ENCODE results near the gene PLEKHM1.
"Not testable (repeated sequence)": the region's sequence is repeated elsewhere in the genome, so short reads cannot be mapped to it uniquely, and the experiment has no call there.

Gene PLEKHM1

DNA sequence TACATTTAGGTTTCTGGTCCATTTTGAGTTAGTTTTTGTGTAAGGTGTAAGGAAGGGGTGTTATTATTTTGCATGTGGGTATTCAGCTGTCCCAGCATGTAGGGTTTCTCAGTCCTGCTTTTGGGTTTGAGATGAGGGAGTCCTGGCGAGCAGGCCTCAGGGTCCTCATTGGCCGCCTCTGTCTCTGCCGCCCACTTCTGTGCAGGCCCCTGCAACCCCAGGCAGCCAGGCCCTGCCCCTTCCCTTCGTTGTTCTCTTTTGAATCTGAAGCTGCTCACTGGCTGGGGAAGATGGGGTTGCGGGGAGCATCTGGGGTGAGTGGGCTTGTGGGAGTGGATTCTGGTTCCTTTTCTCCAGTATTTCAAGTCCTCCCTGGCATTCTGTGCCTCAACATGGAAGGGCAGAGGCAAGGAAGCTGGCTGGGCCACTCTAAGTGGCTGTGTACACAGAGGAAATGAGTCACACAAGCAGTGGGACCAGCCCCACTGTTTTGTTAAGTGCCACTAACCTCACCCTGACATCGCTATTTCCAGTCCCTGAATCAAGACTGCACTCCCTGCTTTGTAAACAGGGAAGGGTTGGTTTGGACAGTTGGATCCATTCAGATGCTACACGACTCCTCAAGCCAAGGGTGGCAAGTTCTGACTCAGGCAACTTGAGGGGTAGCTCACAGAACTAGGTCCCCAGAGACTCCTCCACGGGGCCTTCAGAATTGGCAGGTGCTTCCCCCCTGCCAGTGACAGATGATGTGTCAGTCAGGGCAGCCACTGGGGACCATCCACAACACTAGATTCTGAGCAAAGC is 28.8 kb downstream of the PLEKHM1 start:
- H3K4me3 ChIP-seq (ENCODE audit: low read depth, low read length), result not testable (repeated sequence)

GRCh38 chr17:45460422-45460821 is 30.1 kb downstream of the PLEKHM1 start:
- not testable (repeated sequence) for H3K4me3 ChIP-seq (ENCODE audit: low read depth, low read length)

GRCh38 chr17:45454341-45454740 is 36.2 kb downstream of the PLEKHM1 start:
- not testable (repeated sequence) for H3K4me3 ChIP-seq (ENCODE audit: low read depth, low read length)

- TF ChIP-seq CTCF (IDR thresholded peaks at IDR 0.05; ENCODE audit: borderline replicate concordance, insufficient read depth, low read depth, low read length), result 0 out of 2 replicates have a peak, but pooled peaks have one; percentile 3
- not testable (repeated sequence) for H3K4me3 ChIP-seq (ENCODE audit: low read depth, low read length)
These were observed 36.8 kb downstream of the PLEKHM1 start for GRCh38 chr17:45453731-45454130.

- H3K4me3 ChIP-seq (ENCODE audit: low read depth, low read length), result not testable (repeated sequence)
These were observed 37.3 kb downstream of the PLEKHM1 start for GRCh38 chr17:45453225-45453534.

- not testable (repeated sequence) for H3K4me3 ChIP-seq (ENCODE audit: low read depth, low read length)
These were observed 37.9 kb downstream of the PLEKHM1 start for GRCh38 chr17:45452329-45453224.

DNA sequence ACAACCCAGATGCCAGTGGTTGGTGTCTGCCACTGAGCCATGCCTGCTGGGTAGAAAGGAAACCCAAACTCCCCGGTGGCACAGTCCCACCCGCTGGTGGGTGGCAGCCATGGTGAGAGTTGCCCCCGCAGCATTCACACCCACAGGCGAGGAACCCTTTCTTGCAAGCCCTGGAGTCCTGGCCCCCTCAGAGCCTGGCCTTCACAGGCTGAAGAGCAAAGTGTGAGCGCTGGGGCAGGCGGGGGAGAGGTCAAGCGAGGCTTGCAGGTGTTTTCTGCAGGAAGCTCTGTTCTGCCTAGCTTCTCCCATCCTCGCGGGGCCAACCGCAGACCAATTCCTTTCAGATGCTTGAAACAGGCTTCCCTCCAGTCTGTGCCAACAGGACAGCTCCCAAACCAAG is 38.9 kb downstream of the PLEKHM1 start:
- H3K4me3 ChIP-seq (ENCODE audit: low read depth, low read length), result not testable (repeated sequence)

DNA sequence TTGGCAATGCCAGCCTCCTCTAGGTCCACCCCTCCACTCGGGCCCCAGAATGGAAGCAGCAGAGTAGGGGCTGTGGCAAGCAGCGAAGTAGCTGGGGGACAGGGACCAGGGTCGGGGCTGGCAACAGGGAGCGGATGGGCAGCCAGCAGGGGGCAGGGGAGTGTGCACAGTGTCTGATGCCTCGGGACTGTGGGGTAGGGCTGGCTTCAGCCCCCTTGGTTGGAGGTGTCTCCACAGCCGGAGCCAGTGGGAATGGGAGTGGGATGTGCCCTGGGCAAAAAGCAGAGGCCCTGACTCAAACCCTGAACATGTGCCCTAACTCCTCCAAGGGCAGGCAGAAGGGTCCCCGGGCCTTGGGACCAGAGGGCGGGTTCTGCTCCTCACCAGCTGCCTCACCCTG is 39.4 kb downstream of the PLEKHM1 start:
- TF ChIP-seq CTCF (IDR thresholded peaks at IDR 0.05; ENCODE audit: borderline replicate concordance, insufficient read depth, low read depth, low read length), result 0 out of 2 replicates have a peak, but pooled peaks have one; percentile 21
- H3K4me3 ChIP-seq (ENCODE audit: low read depth, low read length), result no peak overlapping the region

DNA sequence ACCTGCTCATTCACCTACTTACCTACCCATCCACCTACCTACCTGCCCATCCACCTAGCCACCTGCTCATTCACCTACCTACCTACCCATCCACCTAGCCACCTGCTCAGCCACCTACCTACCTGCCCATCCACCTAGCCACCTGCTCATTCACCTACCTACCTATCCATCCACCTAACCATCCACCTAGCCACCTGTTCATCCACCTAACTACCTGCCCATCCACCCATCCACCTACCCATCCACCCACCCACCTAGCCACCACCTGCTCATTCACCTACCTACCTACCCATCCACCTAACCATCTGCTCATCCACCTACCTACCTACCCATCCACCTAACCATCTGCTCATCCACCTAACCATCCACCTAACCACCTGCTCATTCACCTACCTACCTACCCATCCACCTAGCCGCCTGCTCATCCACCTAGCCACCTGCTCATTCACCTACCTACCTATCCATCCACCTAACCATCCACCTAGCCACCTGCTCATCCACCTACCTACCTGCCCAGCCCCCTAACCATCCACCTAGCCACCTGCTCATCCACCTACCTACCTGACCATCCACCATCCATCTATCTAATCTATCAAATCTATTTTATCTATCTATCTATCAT is 40.7 kb downstream of the PLEKHM1 start:
- not testable (repeated sequence) for H3K4me3 ChIP-seq (ENCODE audit: low read depth, low read length)

GRCh38 chr17:45449260-45449659 is 41.3 kb downstream of the PLEKHM1 start:
- not testable (repeated sequence) for H3K4me3 ChIP-seq (ENCODE audit: low read depth, low read length)

DNA sequence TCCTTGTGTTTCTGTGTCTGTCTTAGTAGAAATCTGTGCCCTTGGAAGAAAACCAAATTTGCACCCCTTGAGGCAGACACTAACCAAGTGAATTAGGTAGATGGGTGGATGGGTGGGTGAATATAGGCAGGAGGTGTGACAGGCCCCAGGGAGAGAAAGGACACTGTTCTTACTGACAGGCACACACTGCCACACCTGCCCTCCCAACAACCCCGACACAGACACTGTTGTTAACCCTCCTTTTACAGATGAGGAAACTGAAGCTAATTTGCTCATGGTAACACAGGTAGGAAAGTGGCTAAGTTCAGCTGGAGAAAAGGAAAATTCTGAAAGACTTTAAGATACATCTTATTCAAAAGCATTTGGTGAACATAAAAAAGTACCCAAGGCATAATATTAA is 42.0 kb downstream of the PLEKHM1 start:
- not testable (repeated sequence) for H3K4me3 ChIP-seq (ENCODE audit: low read depth, low read length)

DNA sequence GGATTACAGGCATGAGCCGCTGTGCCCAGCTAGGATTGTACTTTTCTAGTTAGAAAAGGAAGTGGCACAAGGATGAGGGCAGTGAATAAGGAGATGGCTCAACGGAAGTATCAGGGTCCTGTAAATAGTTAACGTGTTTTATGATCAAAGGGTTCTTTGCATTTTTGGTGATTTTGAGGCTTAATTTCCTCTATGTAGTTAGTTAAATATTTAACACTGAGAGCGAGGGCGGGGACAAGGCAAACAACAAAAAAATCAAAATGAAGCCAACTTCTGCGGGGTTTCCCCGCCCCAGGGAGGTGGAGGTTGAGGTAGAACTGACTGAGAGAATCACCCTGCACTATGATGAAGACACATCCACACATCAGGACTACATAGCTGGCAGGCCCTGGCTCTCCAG is 42.5 kb downstream of the PLEKHM1 start:
- H3K4me3 ChIP-seq (ENCODE audit: low read depth, low read length), result not testable (repeated sequence)

- H3K4me3 ChIP-seq (ENCODE audit: low read depth, low read length), result not testable (repeated sequence)
These were observed 42.9 kb downstream of the PLEKHM1 start for GRCh38 chr17:45447650-45448049.

DNA sequence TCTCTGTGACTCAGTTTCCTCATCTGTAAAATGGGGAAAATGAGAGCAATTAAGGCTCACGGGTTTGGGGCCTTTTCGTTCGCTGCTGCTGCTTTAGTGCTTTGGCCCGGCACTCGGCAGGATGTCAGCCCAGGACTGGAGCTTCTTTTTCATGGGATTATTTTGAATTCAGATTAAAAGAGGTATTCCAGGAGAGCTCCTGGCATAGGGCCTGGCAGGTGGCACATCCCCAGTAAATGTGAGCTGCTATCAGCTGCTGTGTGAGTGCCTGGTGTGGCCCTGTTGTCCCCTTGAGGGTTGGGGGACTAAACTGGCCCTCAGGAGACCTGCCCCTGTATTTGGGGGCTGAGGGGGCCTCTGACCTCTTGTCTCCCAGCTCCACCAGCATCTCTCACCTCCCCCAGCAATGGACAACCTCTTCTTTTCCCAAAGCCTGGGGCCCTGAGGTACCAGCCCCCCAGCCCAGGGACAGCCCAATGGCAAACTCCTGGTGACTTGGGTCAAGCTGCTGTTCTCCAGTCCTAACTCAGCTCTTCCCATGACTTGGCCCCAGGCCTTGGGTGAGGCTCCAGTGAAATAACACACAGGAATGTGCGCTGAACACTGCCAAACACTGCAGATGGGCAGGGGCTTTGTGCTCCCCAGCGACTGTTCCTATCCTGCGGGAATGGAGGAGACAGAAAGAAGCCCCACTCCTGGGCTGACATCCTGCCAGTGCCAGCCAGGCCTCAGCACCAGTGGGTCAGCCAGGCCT is 43.5 kb downstream of the PLEKHM1 start:
- H3K4me3 ChIP-seq (ENCODE audit: low read depth, low read length), result not testable (repeated sequence)

GRCh38 chr17:45445901-45446743 is 44.4 kb downstream of the PLEKHM1 start:
- H3K4me3 ChIP-seq (ENCODE audit: low read depth, low read length), result not testable (repeated sequence)
